ENCODE data around the gene PHOSPHO1. TPM values are rescaled to one million over a fixed set of nuclear protein-coding genes. Genes with fewer than 3 reads are reported as not detected.
A peak's percentile ranks its signal among the peaks of the same experiment; 100 is the strongest.
"Not testable (repeated sequence)": the region's sequence is repeated elsewhere in the genome, so short reads cannot be mapped to it uniquely, and the experiment has no call there.

PHOSPHO1 gene, protein sequence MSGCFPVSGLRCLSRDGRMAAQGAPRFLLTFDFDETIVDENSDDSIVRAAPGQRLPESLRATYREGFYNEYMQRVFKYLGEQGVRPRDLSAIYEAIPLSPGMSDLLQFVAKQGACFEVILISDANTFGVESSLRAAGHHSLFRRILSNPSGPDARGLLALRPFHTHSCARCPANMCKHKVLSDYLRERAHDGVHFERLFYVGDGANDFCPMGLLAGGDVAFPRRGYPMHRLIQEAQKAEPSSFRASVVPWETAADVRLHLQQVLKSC
- not detected for total RNA-seq

DNA sequence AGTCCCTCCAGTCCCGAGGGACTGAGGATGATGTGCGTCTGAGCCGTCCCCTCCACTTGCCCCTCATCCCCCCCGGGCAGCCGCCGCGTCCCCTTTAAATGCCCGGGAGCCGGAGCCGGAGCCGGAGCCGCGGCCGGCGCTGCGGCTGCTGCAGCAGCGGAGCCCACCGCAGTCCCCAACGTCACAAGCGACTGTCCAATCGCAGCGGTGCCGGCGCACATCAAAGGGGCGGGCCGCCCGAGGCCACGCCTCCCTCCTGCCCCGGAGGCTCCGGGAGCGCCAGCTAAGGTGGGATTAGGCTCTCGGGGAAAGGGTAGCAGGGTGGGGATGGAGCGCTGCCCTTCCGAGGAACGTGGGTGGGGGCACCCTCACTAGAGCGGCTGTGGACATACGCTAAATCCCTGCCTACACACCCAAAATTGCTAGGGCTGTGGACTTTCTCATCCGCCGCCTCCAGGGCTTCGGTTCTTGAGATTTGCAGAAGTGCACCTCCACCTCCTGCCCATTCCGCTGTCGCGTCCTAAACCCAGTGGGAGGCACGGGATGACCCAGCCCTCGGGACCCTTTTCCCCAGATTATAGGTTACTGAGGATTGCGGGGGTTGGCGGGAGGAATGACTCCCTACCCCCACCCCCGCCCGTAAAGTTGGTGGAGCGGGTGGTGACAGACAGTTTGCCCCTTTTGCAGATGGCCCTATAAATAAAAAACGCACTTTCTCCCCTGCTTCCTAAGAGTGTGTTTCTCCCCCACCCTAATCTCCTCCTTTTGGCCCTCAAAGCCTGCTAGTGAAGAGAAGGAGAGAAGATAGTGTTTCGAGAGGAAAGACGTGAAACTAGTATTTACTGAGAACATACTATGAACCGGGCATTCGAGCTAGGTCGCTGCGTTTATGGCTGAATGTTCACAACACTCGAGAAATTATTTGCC, at the start of gene PHOSPHO1:
Gene PHOSPHO1, minus strand, starts transcription at position 152 of the 927 bp plus-strand sequence. CDS start 4,096 bp downstream, outside the sequence.
- peak; percentile 82 for DNase-seq
- intact Hi-C loops (cut with micrococcal nuclease), result loop anchor here (1.0 to 2.0 kb wide), 2 partner anchors 39 to 60 kb away; no protein-coding TSS in a partner anchor
- peaks cover 16% of the 10 kb centered on the region for H3K27me3 Mint-ChIP-seq (ENCODE audit: low read depth)
- peak within 1 kb of the TSS; percentile 75 for H3K4me3 Mint-ChIP-seq
- CTCF ChIA-PET, result interaction anchor here (0.6 to 6.2 kb wide), 5 partner anchors 50 to 333 kb away, joined by 3 to 117 read pairs (median 3); no protein-coding TSS in a partner anchor
- H3K4me1 Mint-ChIP-seq (ENCODE audit: low read depth), result peaks cover 8% of the 10 kb centered on the region
- no peaks in the 10 kb centered on the region for H3K9me3 Mint-ChIP-seq
- no peak within 1 kb of the TSS for H3K27ac Mint-ChIP-seq
- H3K36me3 Mint-ChIP-seq (ENCODE audit: low read depth), result no peaks in the 10 kb centered on the region

DNA sequence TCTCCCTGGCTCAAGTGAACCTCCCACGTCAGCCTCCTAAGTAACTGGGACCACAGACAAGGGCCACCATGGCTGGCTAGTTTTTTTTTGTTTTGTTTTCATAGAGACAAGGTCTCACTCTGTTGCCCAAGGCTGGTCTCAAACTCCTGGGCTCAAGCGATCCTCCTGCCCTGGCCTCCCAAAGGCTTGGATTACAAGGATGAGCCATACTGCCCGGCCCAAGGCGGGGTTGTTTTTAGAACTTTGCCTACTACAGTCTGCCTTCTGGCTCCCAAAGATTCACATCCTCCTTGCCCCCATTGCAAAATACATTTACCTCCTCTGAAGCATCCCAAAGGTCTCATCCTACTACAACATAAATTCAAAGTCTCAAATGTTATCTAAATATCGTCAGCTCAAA, 49.5 kb upstream of the PHOSPHO1 start:
- CTCF ChIA-PET, result no interaction called here
- Mint-ChIP-seq H3K36me3 (ENCODE audit: low read depth) (no peaks in the 10 kb centered on the region), H3K27ac (no peak overlapping the region), H3K4me3 (no peak overlapping the region), H3K9me3 (no peaks in the 10 kb centered on the region), H3K4me1 (ENCODE audit: low read depth) (no peaks in the 10 kb centered on the region), H3K27me3 (ENCODE audit: low read depth) (no peaks in the 10 kb centered on the region)
- intact Hi-C loops (cut with micrococcal nuclease), result no loop called here
- no peak for DNase-seq

DNA sequence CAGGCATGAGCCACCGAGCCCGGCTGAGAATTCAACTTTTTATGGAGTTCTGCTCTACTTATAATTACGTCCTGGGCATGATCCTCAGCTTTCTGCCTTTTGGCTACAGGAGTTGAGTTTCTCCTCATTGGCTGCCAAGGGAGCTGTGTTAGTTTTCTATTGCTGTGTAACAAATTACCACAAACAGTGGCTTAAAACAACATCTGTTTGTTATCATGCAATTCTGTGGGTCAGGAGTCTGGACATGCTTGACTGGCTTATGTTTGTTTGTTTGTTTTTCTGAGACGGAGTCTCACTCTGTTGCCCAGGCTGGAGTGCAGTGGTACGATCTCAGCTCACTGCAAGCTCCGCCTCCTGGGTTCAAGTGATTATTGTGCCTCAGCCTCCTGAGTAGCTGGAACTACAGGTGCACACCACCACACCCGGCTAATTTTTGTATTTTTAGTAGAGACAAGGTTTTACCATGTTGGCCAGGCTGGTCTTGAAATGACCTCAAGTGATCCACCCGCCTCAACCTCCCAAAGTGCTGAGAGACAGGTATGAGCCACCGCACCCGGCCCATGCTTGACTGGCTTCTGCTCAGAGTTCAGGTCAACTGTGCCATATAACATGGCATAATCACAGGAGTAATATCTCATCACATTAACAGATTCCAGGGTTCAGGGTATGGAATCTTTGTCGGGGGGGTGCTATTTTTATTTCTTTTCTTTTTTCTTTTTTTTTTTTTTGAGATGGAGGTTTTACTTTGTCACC, 48.9 kb upstream of the PHOSPHO1 start:
- H3K27me3 Mint-ChIP-seq (ENCODE audit: low read depth); H3K27ac Mint-ChIP-seq; H3K4me1 Mint-ChIP-seq (ENCODE audit: low read depth); intact Hi-C loops (cut with micrococcal nuclease); CTCF ChIA-PET; DNase-seq; H3K9me3 Mint-ChIP-seq; H3K4me3 Mint-ChIP-seq; H3K36me3 Mint-ChIP-seq (ENCODE audit: low read depth): not testable (repeated sequence)

DNA sequence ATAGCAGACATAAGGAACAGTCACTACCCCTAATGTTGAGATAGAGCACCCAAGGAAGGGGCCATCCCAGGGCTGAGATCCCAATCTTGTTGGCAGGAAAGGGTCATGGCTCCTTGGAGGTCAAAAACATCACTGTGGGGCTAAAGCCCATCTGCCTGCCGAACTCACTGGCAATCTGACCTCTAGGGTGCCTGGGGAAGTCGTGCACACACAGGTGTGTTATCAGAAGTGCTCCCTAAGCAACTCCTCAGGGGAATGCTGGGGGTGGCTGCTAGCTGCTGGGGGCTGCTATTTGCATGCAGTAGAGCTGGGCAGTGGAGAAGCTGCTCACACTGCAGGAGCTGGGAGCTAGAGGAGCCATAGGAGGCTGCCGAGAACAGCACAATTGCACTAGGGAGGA, 47.5 kb upstream of the PHOSPHO1 start:
- no peak for DNase-seq
- Mint-ChIP-seq H3K4me1 (ENCODE audit: low read depth) (no peaks in the 10 kb centered on the region), H3K36me3 (ENCODE audit: low read depth) (no peaks in the 10 kb centered on the region), H3K4me3 (no peak overlapping the region), H3K27me3 (ENCODE audit: low read depth) (no peaks in the 10 kb centered on the region), H3K27ac (no peak overlapping the region), H3K9me3 (no peaks in the 10 kb centered on the region)
- CTCF ChIA-PET, result no interaction called here
- intact Hi-C loops (cut with micrococcal nuclease), result no loop called here

DNA sequence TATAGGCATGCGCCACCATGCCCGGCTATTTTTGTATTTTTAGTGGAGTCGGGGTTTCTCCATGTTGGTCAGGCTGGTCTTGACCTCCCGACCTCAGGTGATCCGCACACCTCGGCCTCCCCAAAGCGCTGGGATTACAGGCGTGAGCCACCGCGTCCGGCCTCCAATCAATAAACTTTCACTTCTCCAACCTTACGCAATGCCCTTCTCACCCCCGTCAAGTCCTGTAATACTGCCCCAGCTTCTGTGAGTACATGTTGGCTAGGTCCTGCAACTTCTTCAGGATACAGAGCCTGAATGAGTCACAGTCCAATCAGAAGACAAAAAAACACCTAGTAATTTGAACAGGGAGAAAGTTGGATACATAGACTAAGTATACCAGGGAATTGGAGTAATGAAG, 47.1 kb upstream of the PHOSPHO1 start:
- Mint-ChIP-seq H3K4me1 (ENCODE audit: low read depth) (no peaks in the 10 kb centered on the region), H3K27me3 (ENCODE audit: low read depth) (no peaks in the 10 kb centered on the region), H3K36me3 (ENCODE audit: low read depth) (no peaks in the 10 kb centered on the region), H3K4me3 (no peak overlapping the region), H3K27ac (no peak overlapping the region), H3K9me3 (no peaks in the 10 kb centered on the region)
- DNase-seq, result no peak
- CTCF ChIA-PET, result no interaction called here
- intact Hi-C loops (cut with micrococcal nuclease), result no loop called here

DNA sequence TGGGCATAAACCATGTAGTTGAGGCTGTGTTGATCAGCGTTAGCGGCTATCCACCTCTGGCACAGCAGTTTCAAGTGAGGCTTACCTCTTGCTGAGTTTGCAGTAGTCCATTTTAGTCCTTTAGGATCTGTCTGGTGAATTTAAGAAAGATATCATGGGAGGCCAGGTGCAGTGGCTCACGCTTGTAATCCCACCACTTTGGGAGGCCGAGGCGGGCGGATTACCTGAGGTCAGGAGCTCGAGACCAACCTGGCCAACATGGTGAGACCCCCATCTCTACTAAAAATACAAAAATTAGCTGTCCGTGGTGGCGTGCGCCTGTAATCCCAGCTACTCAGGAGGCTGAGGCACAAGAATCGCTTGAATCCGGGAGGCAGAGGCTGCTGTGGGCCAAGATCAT, 45.4 kb upstream of the PHOSPHO1 start:
- not testable (repeated sequence) for H3K27me3 Mint-ChIP-seq (ENCODE audit: low read depth)
- CTCF ChIA-PET, result interaction anchor here (0.7 to 1.7 kb wide), 2 partner anchors 15 to 139 kb away, joined by 4 read pairs; no protein-coding TSS in a partner anchor

DNA sequence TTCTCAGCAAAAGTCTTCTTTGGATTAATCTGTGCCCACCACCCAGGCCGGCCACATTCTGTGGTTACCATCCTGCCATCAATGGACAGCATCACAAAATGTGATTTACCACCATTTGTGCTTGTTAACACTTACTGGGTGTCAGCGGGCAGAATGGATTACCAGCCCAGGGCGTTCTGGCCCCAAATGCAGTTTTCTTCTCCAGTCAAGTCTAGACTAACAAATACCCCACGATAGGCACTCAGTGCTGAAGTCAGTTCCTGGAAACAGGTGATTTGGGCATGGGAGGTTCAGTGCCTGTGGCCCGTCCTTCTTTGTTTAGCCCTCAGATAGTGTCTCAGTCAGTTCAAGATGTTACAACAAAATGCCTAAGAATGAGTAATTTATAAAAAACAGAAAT, 38.8 kb upstream of the PHOSPHO1 start:
- Mint-ChIP-seq H3K9me3 (no peaks in the 10 kb centered on the region), H3K4me1 (ENCODE audit: low read depth) (no peaks in the 10 kb centered on the region), H3K36me3 (ENCODE audit: low read depth) (no peaks in the 10 kb centered on the region), H3K27ac (no peak overlapping the region), H3K4me3 (no peak overlapping the region), H3K27me3 (ENCODE audit: low read depth) (no peaks in the 10 kb centered on the region)
- CTCF ChIA-PET, result no interaction called here
- no peak for DNase-seq
- intact Hi-C loops (cut with micrococcal nuclease), result no loop called here

More for the DNA sequence above, 45.4 kb upstream of the PHOSPHO1 start:
- intact Hi-C loops (cut with micrococcal nuclease); H3K4me3 Mint-ChIP-seq; DNase-seq; H3K36me3 Mint-ChIP-seq (ENCODE audit: low read depth); H3K9me3 Mint-ChIP-seq; H3K27ac Mint-ChIP-seq; H3K4me1 Mint-ChIP-seq (ENCODE audit: low read depth): not testable (repeated sequence)

DNA sequence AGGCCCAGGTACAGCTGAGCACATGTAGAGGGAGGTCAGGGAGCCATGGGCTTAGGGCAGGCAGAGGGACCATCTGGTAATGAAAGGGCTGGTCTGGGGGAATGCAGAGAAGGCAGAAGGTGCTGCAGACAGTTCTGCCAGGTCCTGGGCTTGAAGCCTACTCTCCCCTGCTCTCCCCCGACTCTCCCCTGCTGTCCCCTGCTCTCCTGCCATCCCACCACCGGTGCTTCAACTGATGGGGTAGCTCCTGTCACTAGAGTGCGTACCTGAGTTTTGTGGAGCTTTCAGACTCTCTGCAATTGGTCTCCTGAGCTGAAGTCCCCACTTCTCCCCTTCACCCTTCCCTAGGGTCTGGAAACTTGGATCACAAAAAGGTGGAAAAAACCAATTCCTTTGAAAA, 37.3 kb upstream of the PHOSPHO1 start:
- DNase-seq, result no peak
- CTCF ChIA-PET, result interaction anchor here (0.8 to 0.9 kb wide), 2 partner anchors 13 to 23 kb away, joined by 3 read pairs; no protein-coding TSS in a partner anchor
- intact Hi-C loops (cut with micrococcal nuclease), result no loop called here
- Mint-ChIP-seq H3K9me3 (no peaks in the 10 kb centered on the region), H3K27ac (no peak overlapping the region), H3K4me1 (ENCODE audit: low read depth) (no peaks in the 10 kb centered on the region), H3K36me3 (ENCODE audit: low read depth) (no peaks in the 10 kb centered on the region), H3K4me3 (no peak overlapping the region), H3K27me3 (ENCODE audit: low read depth) (no peaks in the 10 kb centered on the region)

DNA sequence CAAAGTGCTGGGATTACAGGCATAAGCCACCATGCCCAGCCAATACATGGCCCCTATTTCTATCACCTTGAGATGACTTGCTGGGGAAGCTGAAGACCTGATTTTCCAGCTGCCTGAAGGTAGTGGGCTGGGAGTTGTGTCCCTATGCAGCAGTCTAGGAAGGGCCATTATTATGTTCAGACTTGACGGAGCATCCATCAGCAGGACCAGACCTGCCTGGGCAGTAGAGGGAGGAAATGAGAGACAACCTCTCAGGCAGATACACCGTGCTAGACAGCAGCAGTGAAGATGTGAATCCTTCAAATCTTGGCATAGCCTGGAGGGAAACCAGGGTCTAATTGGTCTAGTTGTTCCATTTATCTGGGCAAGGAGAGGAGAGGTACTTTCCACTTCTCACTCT, 35.6 kb upstream of the PHOSPHO1 start:
- H3K4me3 Mint-ChIP-seq, result no peak overlapping the region
- no peaks in the 10 kb centered on the region for H3K4me1 Mint-ChIP-seq (ENCODE audit: low read depth)
- H3K36me3 Mint-ChIP-seq (ENCODE audit: low read depth), result no peaks in the 10 kb centered on the region
- intact Hi-C loops (cut with micrococcal nuclease), result no loop called here
- no peaks in the 10 kb centered on the region for H3K9me3 Mint-ChIP-seq
- CTCF ChIA-PET, result no interaction called here
- no peaks in the 10 kb centered on the region for H3K27me3 Mint-ChIP-seq (ENCODE audit: low read depth)
- no peak for DNase-seq
- H3K27ac Mint-ChIP-seq, result no peak overlapping the region

DNA sequence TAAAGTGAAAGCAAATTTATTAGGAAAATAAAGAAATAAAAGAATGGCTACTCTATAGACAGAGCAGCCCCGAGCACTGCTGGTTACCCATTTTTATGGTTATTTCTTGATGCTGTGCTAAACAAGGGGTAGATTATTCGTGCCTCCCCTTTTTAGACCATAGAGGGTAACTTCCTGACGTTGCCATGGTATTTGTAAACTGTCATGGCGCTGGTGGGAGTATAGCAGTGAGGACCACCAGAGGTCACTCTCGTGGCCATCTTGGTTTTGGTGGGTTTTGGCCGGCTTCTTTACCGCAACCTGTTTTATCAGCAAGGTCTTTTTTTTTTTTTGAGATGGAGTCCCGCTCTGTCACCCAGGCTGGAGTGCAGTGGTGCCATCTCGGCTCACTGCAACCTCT, 31.0 kb upstream of the PHOSPHO1 start:
- H3K4me3 Mint-ChIP-seq; DNase-seq; H3K9me3 Mint-ChIP-seq; H3K27ac Mint-ChIP-seq; H3K36me3 Mint-ChIP-seq (ENCODE audit: low read depth); H3K27me3 Mint-ChIP-seq (ENCODE audit: low read depth); intact Hi-C loops (cut with micrococcal nuclease): not testable (repeated sequence)
- peaks cover 13% of the 10 kb centered on the region for H3K4me1 Mint-ChIP-seq (ENCODE audit: low read depth)
- CTCF ChIA-PET, result interaction anchor here (0.7 to 3.3 kb wide), 4 partner anchors 30 to 107 kb away, joined by 3 to 9 read pairs (median 3); no protein-coding TSS in a partner anchor

DNA sequence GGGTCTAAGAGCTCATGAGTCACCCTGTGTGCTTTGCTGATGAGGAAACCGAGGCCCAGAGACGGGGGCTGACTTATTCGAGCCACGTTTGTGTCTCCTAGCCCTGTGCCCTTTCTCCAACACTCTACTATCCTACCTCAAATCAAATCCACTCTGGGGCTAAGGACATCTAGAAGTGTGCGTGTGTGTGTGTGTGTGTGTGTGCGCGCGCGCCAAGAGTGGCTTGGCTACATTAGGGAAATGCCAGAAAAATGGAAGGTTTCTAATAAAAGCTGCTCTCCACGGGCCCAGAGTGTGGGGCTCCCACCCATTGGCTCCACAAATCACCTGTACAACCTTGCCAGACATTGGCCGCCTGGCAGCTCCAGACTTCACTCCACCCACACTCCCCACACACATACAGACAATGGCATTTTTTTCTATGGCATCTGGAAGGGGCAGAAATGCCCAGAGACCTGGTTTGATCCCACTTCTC, 30.3 kb upstream of the PHOSPHO1 start:
- CTCF ChIA-PET, result interaction anchor here (0.7 to 3.3 kb wide), 5 partner anchors 30 to 158 kb away, joined by 3 to 9 read pairs (median 3); no protein-coding TSS in a partner anchor
- peak; percentile 69 for DNase-seq
- Mint-ChIP-seq H3K4me3 (peak overlapping the region; percentile 79), H3K27me3 (ENCODE audit: low read depth) (no peaks in the 10 kb centered on the region), H3K4me1 (ENCODE audit: low read depth) (peaks cover 13% of the 10 kb centered on the region), H3K36me3 (ENCODE audit: low read depth) (no peaks in the 10 kb centered on the region), H3K9me3 (no peaks in the 10 kb centered on the region), H3K27ac (peak overlapping the region; percentile 46)
- intact Hi-C loops (cut with micrococcal nuclease), result no loop called here
